Tracheal epithelial cell (primary cell): ENCODE results near the gene CDCA8. TPM values are rescaled to one million over a fixed set of nuclear protein-coding genes. Genes with fewer than 3 reads are reported as not detected.

Source experiments
- total RNA-seq: library from RNA; depleted of rRNA; stranded (reverse); fragments of >200 nt; gene quantifications from 2 replicates; pipeline ENCODE4 v1.2.1, GENCODE V29; 2014

The CDCA8 gene
- total RNA-seq, result 0.64 and 1.4 TPM in 2 replicates

DNA sequence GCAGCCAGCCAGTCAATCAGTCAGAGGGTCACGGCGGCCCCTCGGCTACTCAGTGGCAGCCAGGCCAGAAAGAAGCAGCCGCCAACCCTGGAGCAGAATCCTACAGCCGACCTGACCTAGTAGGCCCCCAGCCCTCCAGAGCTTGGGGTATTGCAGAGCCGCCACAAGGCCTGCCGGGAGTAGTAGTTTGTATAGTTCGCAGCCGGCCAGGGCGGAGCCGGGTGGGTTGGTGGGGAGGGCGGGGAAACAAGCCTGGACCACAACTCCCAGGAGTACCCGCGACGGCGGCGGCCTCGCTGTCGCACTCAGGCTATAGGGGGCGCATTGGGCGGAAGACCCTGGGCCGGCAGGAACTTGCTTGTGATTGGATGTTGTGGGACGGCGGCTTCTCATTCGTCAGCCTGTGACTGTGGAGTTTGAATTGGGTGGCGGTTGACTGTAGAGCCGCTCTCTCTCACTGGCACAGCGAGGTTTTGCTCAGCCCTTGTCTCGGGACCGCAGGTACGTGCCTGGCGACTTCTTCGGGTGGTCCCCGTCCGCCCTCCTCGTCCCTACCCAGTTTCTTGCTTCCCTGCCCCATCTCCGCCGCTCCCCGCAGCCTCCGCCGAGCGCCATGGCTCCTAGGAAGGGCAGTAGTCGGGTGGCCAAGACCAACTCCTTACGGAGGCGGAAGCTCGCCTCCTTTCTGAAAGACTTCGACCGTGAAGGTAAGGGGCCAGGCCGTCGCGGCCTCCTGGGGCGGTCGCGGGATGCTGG, at the start of gene CDCA8:
Gene CDCA8, plus strand, starts transcription at position 439 of the 756 bp plus-strand sequence. Its CDS starts 175 bp downstream, at position 614.

Other genes with a start within 250 kb of the CDCA8 start
- gene ZC3H12A, start 217.9 kb upstream of the CDCA8 start, total RNA-seq, result 20.5 and 59.0 TPM in 2 replicates
- 66.3 and 80.0 TPM in 2 replicates for gene MEAF6, start 177.8 kb upstream of the CDCA8 start, total RNA-seq
- 8.5 and 18.8 TPM in 2 replicates for gene SNIP1, start 138.2 kb upstream of the CDCA8 start, total RNA-seq
- 0.21 and 0.48 TPM in 2 replicates for gene DNALI1, start 135.6 kb upstream of the CDCA8 start, total RNA-seq
- gene GNL2, start 96.6 kb upstream of the CDCA8 start, total RNA-seq, result 57.8 and 62.2 TPM in 2 replicates
- 0.24 TPM in 1 of 2 replicates, not detected in the other for gene RSPO1, start 57.6 kb upstream of the CDCA8 start, total RNA-seq
- 0.24 TPM in 1 of 2 replicates, not detected in the other for gene EPHA10, start 72.6 kb downstream of the CDCA8 start, total RNA-seq
- gene MANEAL, start 101.3 kb downstream of the CDCA8 start, total RNA-seq, result 0.64 and 2.2 TPM in 2 replicates
- gene C1orf122, start 115.3 kb downstream of the CDCA8 start, total RNA-seq, result 42.8 and 54.9 TPM in 2 replicates
- 42.7 and 49.7 TPM in 2 replicates for gene YRDC, start 115.7 kb downstream of the CDCA8 start, total RNA-seq
- 1.9 and 3.6 TPM in 2 replicates for gene MTF1, start 167.1 kb downstream of the CDCA8 start, total RNA-seq